ENCODE measurements around the gene MTRR.

Gene MTRR

GRCh38 chr5:7857926-7858632, 10.9 kb upstream of the MTRR start:
- DNase-seq = no peak

GRCh38 chr5:7866196-7866595, 2.8 kb upstream of the MTRR start:
- DNase-seq = no peak

GRCh38 chr5:7867260-7867659, 1.7 kb upstream of the MTRR start:
- no peak for DNase-seq

GRCh38 chr5:7868427-7868772, 548 bp upstream of the MTRR start:
- no peak for DNase-seq

- no peak for DNase-seq
These were observed 657 bp downstream of the MTRR start for GRCh38 chr5:7869474-7870136.

GRCh38 chr5:7871653-7872052, 2.7 kb downstream of the MTRR start:
- DNase-seq = no peak

GRCh38 chr5:7872517-7873130, 3.7 kb downstream of the MTRR start:
- no peak for DNase-seq

- no peak for DNase-seq
These were observed 4.3 kb downstream of the MTRR start for GRCh38 chr5:7873216-7873615.

GRCh38 chr5:7874639-7875038, 5.7 kb downstream of the MTRR start:
- no peak for DNase-seq

GRCh38 chr5:7875151-7875550, 6.2 kb downstream of the MTRR start:
- DNase-seq = no peak

- no peak for DNase-seq
These were observed 7.9 kb downstream of the MTRR start for GRCh38 chr5:7876867-7877266.

GRCh38 chr5:7877851-7878250, 8.9 kb downstream of the MTRR start:
- DNase-seq = no peak

- DNase-seq = peak; percentile 99
These were observed 9.5 kb downstream of the MTRR start for GRCh38 chr5:7878381-7878873.

- no peak for DNase-seq
These were observed 12.1 kb downstream of the MTRR start for GRCh38 chr5:7881091-7881490.

GRCh38 chr5:7881816-7882215, 12.9 kb downstream of the MTRR start:
- DNase-seq = no peak

GRCh38 chr5:7882926-7883325, 14.0 kb downstream of the MTRR start:
- DNase-seq = no peak

GRCh38 chr5:7884491-7885267, 15.7 kb downstream of the MTRR start:
- DNase-seq = no peak

GRCh38 chr5:7886849-7887475, 18.0 kb downstream of the MTRR start:
- no peak for DNase-seq

GRCh38 chr5:7888901-7889300, 20.0 kb downstream of the MTRR start:
- DNase-seq = no peak

- DNase-seq = no peak
These were observed 25.5 kb downstream of the MTRR start for GRCh38 chr5:7894439-7894838.

GRCh38 chr5:7894860-7895259, 25.9 kb downstream of the MTRR start:
- DNase-seq = no peak

GRCh38 chr5:7897014-7897600, 28.2 kb downstream of the MTRR start:
- DNase-seq = no peak

- DNase-seq = no peak
These were observed 33.3 kb downstream of the MTRR start for GRCh38 chr5:7902201-7902600.
